H1 (cell line): ENCODE measurements around the gene ADD1. TPM values are rescaled to one million over a fixed set of nuclear protein-coding genes. Genes with fewer than 3 reads are reported as not detected.

ENCODE experiments used
- BCL11A ChIP-seq, 2 experiments: IDR thresholded peaks; one replicate each; pipeline ENCODE4 v1.6.1; 2011; ENCODE audit warnings: low read depth in 2 of 2, low read length in 2 of 2, mild to moderate bottlenecking in 2 of 2
- GABPA ChIP-seq: IDR thresholded peaks from 2 replicates; pipeline ENCODE4 v1.6.1; 2011; ENCODE audit warnings: mild to moderate bottlenecking, low read length, moderate library complexity, borderline replicate concordance; ENCODE audit not compliant: insufficient read depth
- HDAC6 ChIP-seq: IDR thresholded peaks from one replicate; pipeline ENCODE4 v1.7.1; 2012; ENCODE audit warnings: low read depth, mild to moderate bottlenecking, inconsistent platforms, low read length, moderate library complexity
- RXRA ChIP-seq: IDR thresholded peaks from 2 replicates; pipeline ENCODE4 v1.6.1; 2011; ENCODE audit warnings: low read depth, mild to moderate bottlenecking, low read length, moderate library complexity; ENCODE audit not compliant: insufficient read depth
- SIRT6 ChIP-seq: IDR thresholded peaks from one replicate; pipeline ENCODE4 v1.7.1; 2012; ENCODE audit warnings: low read length, inconsistent platforms
- SIX5 ChIP-seq: IDR thresholded peaks from 2 replicates; pipeline ENCODE4 v1.6.1; 2011; ENCODE audit warnings: mild to moderate bottlenecking, low read depth, low read length
- polyA plus RNA-seq, 7 experiments: library from polyadenylated mRNA; depleted of rRNA in 3 of 7; stranded (reverse) in 5 of 7; unstranded in 2 of 7; fragments of >200 nt in 5 of 7; fragments of 200-250 nt in 2 of 7; gene quantifications; 1 replicate in 5 of 7; 2 replicates in 1 of 7; 4 replicates in 1 of 7; pipeline versions ENCODE4 v1.2.1 to v1.2.3, GENCODE V29; 2011 to 2013; ENCODE audit warnings: missing spikeins in 2 of 7, mixed read lengths in 2 of 7
- total RNA-seq: library from RNA; stranded (reverse); fragmentation: NEBNext Ultra II Directional; extraction: Animal tissue kit (Norgen Biotek cat#: 25700); gene quantifications from 2 replicates; pipeline ENCODE4 v1.2.1, GENCODE V29; 2021

Gene ADD1
- total and polyA plus RNA-seq, 2 of the 8 experiments (the other 6 are each of a cell fraction or from before 2014, with no cell fraction given) = 113 to 143 TPM

- TF ChIP-seq BCL11A (IDR thresholded peaks at IDR 0.05; ENCODE audit: low read depth in 2 of 2, low read length in 2 of 2) (no peak), GABPA (no peak), SIX5 (no peak), HDAC6 (no peak), RXRA (no peak), SIRT6 (no peak)
Measured at GRCh38 chr4:2871911-2872310, 28.3 kb downstream of the ADD1 start (continued).
